ENCODE measurements around the gene TMEM132E.

Gene TMEM132E

GRCh38 chr17:34580685-34581445 lies 1.5 kb downstream of the TMEM132E start:
- Histone ChIP-seq H3K36me3 (ENCODE audit: insufficient read depth, low read length) (no peaks in the 10 kb centered on the region), H3K9me3 (ENCODE audit: low read length) (no peaks in the 10 kb centered on the region), H3K4me3 (ENCODE audit: low read depth, low read length, poor library complexity, severe bottlenecking) (no peak overlapping the region), H3K4me1 (ENCODE audit: insufficient read depth, low read length, severe bottlenecking) (no peaks in the 10 kb centered on the region), H3K4me2 (ENCODE audit: low read length) (no peak overlapping the region), H4K20me1 (ENCODE audit: insufficient read depth, low read length) (no peaks in the 10 kb centered on the region), H3K27me3 (ENCODE audit: insufficient read depth, low read length) (peaks cover 3% of the 10 kb centered on the region; the same call in 1 of the 2 replicates), H2AFZ (ENCODE audit: low read length) (no peak overlapping the region), H3F3A (ENCODE audit: insufficient read depth, low read length) (no peaks in the 10 kb centered on the region), H3K79me2 (ENCODE audit: insufficient read depth, low read length) (no peaks in the 10 kb centered on the region), H3K27ac (ENCODE audit: low read depth, low read length, poor library complexity, severe bottlenecking) (no peak overlapping the region), H3K9ac (ENCODE audit: low read length) (no peak overlapping the region), H3K9me2 (ENCODE audit: low read depth, low read length) (no peaks in the 10 kb centered on the region)
- TF ChIP-seq EZH2 (IDR thresholded peaks at IDR 0.05; ENCODE audit: borderline replicate concordance, low read length), result no peak
- TF ChIP-seq CTCF (IDR thresholded peaks at IDR 0.05; ENCODE audit: low read length), result no peak

GRCh38 chr17:34581446-34582184 lies 2.2 kb downstream of the TMEM132E start:
- Histone ChIP-seq H3K27ac (ENCODE audit: low read depth, low read length, poor library complexity, severe bottlenecking) (no peak overlapping the region), H3K9ac (ENCODE audit: low read length) (no peak overlapping the region), H3K9me3 (ENCODE audit: low read length) (no peaks in the 10 kb centered on the region), H3K27me3 (ENCODE audit: insufficient read depth, low read length) (peaks cover 3% of the 10 kb centered on the region; the same call in 1 of the 2 replicates), H3K4me2 (ENCODE audit: low read length) (no peak overlapping the region), H3K79me2 (ENCODE audit: insufficient read depth, low read length) (no peaks in the 10 kb centered on the region), H4K20me1 (ENCODE audit: insufficient read depth, low read length) (no peaks in the 10 kb centered on the region), H3K9me2 (ENCODE audit: low read depth, low read length) (no peaks in the 10 kb centered on the region), H3F3A (ENCODE audit: insufficient read depth, low read length) (no peaks in the 10 kb centered on the region), H3K4me3 (ENCODE audit: low read depth, low read length, poor library complexity, severe bottlenecking) (no peak overlapping the region), H3K4me1 (ENCODE audit: insufficient read depth, low read length, severe bottlenecking) (no peaks in the 10 kb centered on the region), H3K36me3 (ENCODE audit: insufficient read depth, low read length) (no peaks in the 10 kb centered on the region), H2AFZ (ENCODE audit: low read length) (no peak overlapping the region)
- TF ChIP-seq EZH2 (IDR thresholded peaks at IDR 0.05; ENCODE audit: borderline replicate concordance, low read length) (no peak), CTCF (IDR thresholded peaks at IDR 0.05; ENCODE audit: low read length) (no peak)

GRCh38 chr17:34582185-34582900 lies 3.0 kb downstream of the TMEM132E start:
- no peak overlapping the region for H3K4me2 ChIP-seq (ENCODE audit: low read length)
- H3K4me3 ChIP-seq (ENCODE audit: low read depth, low read length, poor library complexity, severe bottlenecking), result no peak overlapping the region
- H3K4me1 ChIP-seq (ENCODE audit: insufficient read depth, low read length, severe bottlenecking), result no peaks in the 10 kb centered on the region
- no peaks in the 10 kb centered on the region for H3K79me2 ChIP-seq (ENCODE audit: insufficient read depth, low read length)
- TF ChIP-seq CTCF (IDR thresholded peaks at IDR 0.05; ENCODE audit: low read length), result no peak
- TF ChIP-seq EZH2 (IDR thresholded peaks at IDR 0.05; ENCODE audit: borderline replicate concordance, low read length), result no peak
- no peaks in the 10 kb centered on the region for H4K20me1 ChIP-seq (ENCODE audit: insufficient read depth, low read length)
- no peak overlapping the region for H3K9ac ChIP-seq (ENCODE audit: low read length)
- H2AFZ ChIP-seq (ENCODE audit: low read length), result no peak overlapping the region
- no peaks in the 10 kb centered on the region for H3F3A ChIP-seq (ENCODE audit: insufficient read depth, low read length)
- H3K27ac ChIP-seq (ENCODE audit: low read depth, low read length, poor library complexity, severe bottlenecking), result no peak overlapping the region
- H3K9me2 ChIP-seq (ENCODE audit: low read depth, low read length), result no peaks in the 10 kb centered on the region
- no peaks in the 10 kb centered on the region for H3K36me3 ChIP-seq (ENCODE audit: insufficient read depth, low read length)
- no peaks in the 10 kb centered on the region for H3K9me3 ChIP-seq (ENCODE audit: low read length)
- peaks cover 3% of the 10 kb centered on the region; the same call in 1 of the 2 replicates for H3K27me3 ChIP-seq (ENCODE audit: insufficient read depth, low read length)
